Cardiac fibroblast (primary cell): ENCODE measurements around the gene SMC3.

Source experiments
- DNase-seq, 2 donors: peaks; one replicate each; pipeline versions ENCODE4 v3.0.0 to v3.0.0-alpha.2; 2010; ENCODE audit warnings: low read depth in 2 of 2
- H3K4me3 ChIP-seq, 2 donors: replicated peaks in 1 of 2; 1 replicate in 1 of 2; 2 replicates in 1 of 2; pipeline ENCODE4 v1.5.1; 2011; ENCODE audit warnings: low read depth in 2 of 2, low read length in 2 of 2, mild to moderate bottlenecking in 2 of 2, moderate library complexity in 1 of 2
- TF ChIP-seq, protein P1 (sequence below): IDR thresholded peaks from one replicate; pipeline ENCODE4 v1.5.1; 2011; ENCODE audit warnings: low read depth, mild to moderate bottlenecking, low read length, inconsistent platforms

SMC3 gene

DNA sequence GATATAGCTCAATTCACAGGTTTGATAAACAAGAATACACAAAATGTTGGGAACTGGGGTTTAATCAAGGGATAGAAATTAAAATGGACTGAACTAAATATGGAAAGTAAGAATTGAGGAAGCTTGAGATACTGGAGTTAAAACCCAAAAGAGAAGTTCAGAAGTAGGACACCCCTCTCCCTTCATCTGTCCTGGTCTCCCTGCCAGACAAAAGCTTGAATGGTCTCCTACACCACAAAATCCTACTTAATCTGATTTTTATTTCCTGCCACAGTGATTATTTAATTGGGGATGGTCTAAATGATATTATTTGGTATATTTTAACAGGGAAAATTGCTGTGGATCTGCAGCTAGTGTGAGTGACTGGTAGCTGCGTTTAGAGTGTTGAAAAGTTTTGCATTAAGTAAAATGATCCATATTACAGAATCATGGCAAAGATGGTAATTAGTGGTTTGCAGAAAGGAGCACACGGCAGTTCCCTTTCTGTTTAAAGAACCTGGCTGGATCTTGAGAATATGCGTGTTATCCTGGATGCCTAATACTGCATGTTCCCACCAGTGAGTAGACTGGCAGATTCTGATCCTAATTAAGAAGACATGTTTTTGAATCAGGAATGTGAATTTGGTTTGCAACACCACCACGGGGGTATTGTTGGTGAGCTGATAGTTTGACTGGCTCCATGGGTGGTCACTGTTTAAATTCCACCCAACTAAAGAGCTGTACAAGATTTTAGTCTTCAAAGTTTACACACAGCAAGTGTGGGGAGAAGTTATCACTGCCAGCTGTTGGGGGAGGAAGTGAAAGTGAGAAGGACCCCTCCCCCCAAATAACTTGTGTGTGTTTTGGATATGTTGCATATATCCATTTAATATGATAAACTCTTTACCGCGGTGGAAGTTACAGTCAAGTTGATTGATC lies 82.1 kb downstream of the SMC3 start:
- H3K4me3 ChIP-seq = no peak overlapping the region
- no peak for DNase-seq
- TF ChIP-seq, protein P1, sequence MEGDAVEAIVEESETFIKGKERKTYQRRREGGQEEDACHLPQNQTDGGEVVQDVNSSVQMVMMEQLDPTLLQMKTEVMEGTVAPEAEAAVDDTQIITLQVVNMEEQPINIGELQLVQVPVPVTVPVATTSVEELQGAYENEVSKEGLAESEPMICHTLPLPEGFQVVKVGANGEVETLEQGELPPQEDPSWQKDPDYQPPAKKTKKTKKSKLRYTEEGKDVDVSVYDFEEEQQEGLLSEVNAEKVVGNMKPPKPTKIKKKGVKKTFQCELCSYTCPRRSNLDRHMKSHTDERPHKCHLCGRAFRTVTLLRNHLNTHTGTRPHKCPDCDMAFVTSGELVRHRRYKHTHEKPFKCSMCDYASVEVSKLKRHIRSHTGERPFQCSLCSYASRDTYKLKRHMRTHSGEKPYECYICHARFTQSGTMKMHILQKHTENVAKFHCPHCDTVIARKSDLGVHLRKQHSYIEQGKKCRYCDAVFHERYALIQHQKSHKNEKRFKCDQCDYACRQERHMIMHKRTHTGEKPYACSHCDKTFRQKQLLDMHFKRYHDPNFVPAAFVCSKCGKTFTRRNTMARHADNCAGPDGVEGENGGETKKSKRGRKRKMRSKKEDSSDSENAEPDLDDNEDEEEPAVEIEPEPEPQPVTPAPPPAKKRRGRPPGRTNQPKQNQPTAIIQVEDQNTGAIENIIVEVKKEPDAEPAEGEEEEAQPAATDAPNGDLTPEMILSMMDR = no peak

DNA sequence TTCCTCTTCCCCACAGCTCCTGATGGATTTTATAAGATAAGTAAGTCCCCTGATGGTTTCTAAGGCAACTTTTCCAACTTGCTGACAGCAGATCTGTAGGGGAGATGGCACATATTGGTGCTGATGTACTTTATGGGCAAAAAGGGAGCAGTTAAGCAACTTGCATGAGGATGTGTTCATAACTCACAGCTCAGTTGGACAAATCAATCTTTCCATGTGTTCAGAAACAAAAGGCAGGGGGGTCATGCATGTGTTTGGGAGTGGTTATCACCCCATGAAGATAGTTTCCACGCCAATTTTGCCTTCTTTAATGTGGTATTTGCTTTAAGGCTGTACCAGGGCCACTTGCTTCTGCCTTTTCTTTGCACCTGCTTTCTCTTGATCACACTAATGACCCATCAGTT lies 82.8 kb downstream of the SMC3 start:
- TF ChIP-seq, protein P1 = no peak
- H3K4me3 ChIP-seq = no peak overlapping the region
- no peak for DNase-seq

DNA sequence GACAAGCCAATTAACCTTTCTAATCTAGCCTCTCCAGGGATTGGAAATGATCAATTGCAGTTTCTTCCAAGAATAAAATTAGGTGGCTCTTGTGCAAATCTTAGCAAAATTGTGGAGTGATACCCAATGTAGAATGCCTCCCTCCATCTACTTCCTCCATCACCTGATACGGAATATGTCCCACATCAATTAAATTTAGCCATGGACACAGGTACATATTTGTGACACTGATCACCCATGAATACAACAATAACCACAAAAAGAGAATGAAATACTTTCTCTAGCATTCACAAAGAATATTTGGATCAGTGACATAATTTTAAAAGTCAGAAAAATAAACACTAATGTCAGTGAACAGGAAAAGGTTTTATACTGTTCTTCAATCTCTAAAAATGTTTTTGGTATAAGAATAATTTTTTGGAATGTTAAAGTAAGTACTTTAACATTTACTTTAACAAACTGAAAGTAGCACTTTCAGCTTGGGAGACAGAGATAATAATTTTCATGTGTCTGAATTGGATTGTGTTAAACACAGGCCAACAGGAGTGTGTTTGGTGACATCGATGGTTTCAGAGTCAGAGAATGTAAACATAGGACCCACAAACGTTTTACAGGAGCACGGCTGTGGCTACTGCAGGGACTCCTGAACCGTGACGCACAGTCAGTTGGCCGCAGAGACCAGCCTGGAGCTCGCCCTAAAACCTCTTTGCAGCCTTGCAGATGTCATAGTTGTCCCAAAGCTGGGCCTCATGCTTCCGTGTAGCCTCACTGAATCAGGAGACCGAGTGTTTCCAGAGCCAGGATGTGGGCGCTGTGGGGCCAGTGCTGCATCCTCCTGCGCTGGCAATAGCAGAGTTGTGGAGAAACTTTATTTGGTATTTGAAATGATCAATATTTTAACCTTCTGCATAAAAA lies 83.8 kb downstream of the SMC3 start:
- TF ChIP-seq, protein P1 = no peak

DNA sequence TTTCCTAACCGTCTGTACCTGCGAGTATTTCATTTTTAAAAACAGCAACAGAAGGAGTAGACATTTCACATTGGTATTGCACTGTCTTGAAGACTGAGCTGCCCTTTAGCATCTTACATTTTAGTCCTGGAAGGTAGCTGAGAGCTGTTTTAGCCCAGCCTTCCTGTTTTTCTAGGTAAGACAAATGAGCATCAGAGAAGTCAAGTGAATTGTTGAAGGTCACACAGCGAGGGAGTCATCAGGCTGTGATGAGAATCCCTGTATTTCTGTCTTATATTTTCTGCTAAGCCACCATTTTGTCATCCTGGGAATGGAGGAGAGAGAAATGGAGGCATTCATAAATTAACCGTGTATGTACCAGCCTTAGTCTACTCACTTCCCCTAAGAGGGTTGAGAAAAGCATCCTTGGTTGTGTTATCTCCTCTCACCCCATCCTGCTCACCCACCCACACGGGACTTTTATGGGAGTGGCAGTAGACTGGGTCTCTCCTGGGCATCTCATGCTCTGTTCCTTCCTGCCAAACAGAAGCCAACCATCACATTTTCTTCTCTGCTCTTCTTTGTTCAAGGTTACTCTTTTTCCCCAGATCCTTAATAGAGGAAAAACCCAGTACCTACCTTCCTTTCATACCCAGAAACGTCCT lies 85.1 kb downstream of the SMC3 start:
- TF ChIP-seq, protein P1 = no peak
- no peak overlapping the region for H3K4me3 ChIP-seq
- DNase-seq = no peak

More for the DNA sequence above, 83.8 kb downstream of the SMC3 start:
- peak; percentile 44 to 47 for DNase-seq
- H3K4me3 ChIP-seq = no peak overlapping the region
